Measurements from ENCODE around the gene WNK3.

WNK3 gene

GRCh38 chrX:54291758-54292157 lies 66.1 kb downstream of the WNK3 start:
- H3K9me3 Mint-ChIP-seq: no peaks in the 10 kb centered on the region
- no peak overlapping the region for H3K27ac Mint-ChIP-seq
- H3K4me1 Mint-ChIP-seq (ENCODE audit: low read depth): no peaks in the 10 kb centered on the region
- H3K36me3 Mint-ChIP-seq (ENCODE audit: low read depth): no peaks in the 10 kb centered on the region
- no peak overlapping the region for H3K4me3 Mint-ChIP-seq
- no peaks in the 10 kb centered on the region for H3K27me3 Mint-ChIP-seq

DNA sequence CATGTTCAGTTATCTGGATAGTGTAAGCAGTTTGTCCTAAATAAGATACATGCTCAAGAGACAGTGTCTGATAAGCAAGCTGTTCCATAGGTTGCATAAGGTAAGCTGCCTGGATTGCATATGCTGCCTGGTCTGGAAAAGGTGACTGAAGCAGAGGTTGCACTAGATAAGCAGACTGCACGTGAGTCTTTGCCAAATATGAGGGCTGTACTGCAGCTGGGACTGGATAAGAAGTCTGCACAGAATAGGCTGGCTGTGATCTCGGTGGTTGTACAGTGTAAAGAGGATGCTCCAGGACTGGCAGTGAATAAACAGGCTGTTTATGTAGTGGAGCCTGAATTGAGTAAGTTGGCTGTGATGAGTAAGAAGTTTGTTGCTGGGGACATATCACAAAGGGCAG lies 68.9 kb downstream of the WNK3 start:
- H3K9me3 Mint-ChIP-seq: no peaks in the 10 kb centered on the region
- no peaks in the 10 kb centered on the region for H3K27me3 Mint-ChIP-seq
- no peak overlapping the region for H3K4me3 Mint-ChIP-seq
- no peaks in the 10 kb centered on the region for H3K4me1 Mint-ChIP-seq (ENCODE audit: low read depth)
- H3K27ac Mint-ChIP-seq: no peak overlapping the region
- H3K36me3 Mint-ChIP-seq (ENCODE audit: low read depth): no peaks in the 10 kb centered on the region

- Mint-ChIP-seq H3K36me3 (ENCODE audit: low read depth) (no peaks in the 10 kb centered on the region), H3K4me1 (ENCODE audit: low read depth) (no peaks in the 10 kb centered on the region), H3K9me3 (no peaks in the 10 kb centered on the region)
Observed at GRCh38 chrX:54288277-54288676, 69.6 kb downstream of the WNK3 start.

DNA sequence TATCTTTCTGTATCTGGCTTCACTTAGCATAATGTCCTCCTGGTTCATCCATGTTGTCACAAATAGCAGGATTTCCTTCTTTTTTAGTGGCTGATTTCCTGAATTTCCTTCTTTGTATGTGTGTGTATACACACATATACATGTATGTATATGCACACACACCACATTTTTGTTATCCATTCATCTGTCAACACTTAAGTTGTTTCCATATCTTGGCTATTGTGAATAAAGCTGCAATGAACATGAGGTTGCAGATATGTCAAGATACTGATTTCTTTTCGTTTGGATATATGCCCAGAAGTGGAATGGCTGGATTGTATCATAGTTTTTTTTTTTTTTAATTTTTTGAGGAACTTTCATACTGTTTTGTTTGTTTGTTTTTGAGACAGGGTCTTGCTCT lies 76.2 kb downstream of the WNK3 start:
- H3K9me3 Mint-ChIP-seq: no peaks in the 10 kb centered on the region

More at GRCh38 chrX:54288277-54288676, 69.6 kb downstream of the WNK3 start:
- H3K4me3 Mint-ChIP-seq: no peak overlapping the region
- H3K27me3 Mint-ChIP-seq: no peaks in the 10 kb centered on the region
- no peak overlapping the region for H3K27ac Mint-ChIP-seq

GRCh38 chrX:54280466-54280865 lies 77.4 kb downstream of the WNK3 start:
- Mint-ChIP-seq H3K36me3 (ENCODE audit: low read depth) (no peaks in the 10 kb centered on the region), H3K9me3 (no peaks in the 10 kb centered on the region), H3K4me1 (ENCODE audit: low read depth) (no peaks in the 10 kb centered on the region), H3K27ac (no peak overlapping the region), H3K27me3 (no peaks in the 10 kb centered on the region), H3K4me3 (no peak overlapping the region)

More for the DNA sequence above, 76.2 kb downstream of the WNK3 start:
- H3K27me3 Mint-ChIP-seq: no peaks in the 10 kb centered on the region
- no peaks in the 10 kb centered on the region for H3K36me3 Mint-ChIP-seq (ENCODE audit: low read depth)
- no peak overlapping the region for H3K4me3 Mint-ChIP-seq
- H3K4me1 Mint-ChIP-seq (ENCODE audit: low read depth): no peaks in the 10 kb centered on the region
- H3K27ac Mint-ChIP-seq: no peak overlapping the region

- Mint-ChIP-seq H3K4me3 (no peak overlapping the region), H3K27me3 (no peaks in the 10 kb centered on the region), H3K9me3 (no peaks in the 10 kb centered on the region), H3K36me3 (ENCODE audit: low read depth) (no peaks in the 10 kb centered on the region), H3K4me1 (ENCODE audit: low read depth) (no peaks in the 10 kb centered on the region), H3K27ac (no peak overlapping the region)
Observed at GRCh38 chrX:54271664-54272063, 86.2 kb downstream of the WNK3 start.

- H3K4me3 Mint-ChIP-seq: no peak overlapping the region
- H3K27me3 Mint-ChIP-seq: no peaks in the 10 kb centered on the region
- H3K9me3 Mint-ChIP-seq: no peaks in the 10 kb centered on the region
- no peak overlapping the region for H3K27ac Mint-ChIP-seq
- H3K36me3 Mint-ChIP-seq (ENCODE audit: low read depth): no peaks in the 10 kb centered on the region
- H3K4me1 Mint-ChIP-seq (ENCODE audit: low read depth): no peaks in the 10 kb centered on the region
Observed at GRCh38 chrX:54248309-54248708, 109.5 kb downstream of the WNK3 start.

DNA sequence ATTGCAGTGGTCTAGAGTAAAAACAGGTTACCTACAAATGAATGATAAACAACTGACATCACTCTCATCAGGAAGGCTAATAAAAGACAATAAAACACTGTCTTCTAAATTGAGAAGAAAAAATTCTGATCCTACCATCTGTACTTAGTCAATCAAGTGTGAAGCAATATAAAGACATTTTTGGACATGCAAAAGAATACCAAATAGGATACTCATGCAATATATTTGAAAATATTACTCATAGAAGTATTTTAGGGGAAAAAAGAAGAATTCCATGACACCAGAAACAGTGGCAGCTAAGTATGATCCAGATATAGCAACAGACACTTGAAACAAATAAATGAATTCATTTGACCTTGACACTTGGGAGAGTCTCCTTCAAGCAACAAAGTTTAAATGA lies 111.0 kb downstream of the WNK3 start:
- Mint-ChIP-seq H3K4me3 (no peak overlapping the region), H3K4me1 (ENCODE audit: low read depth) (no peaks in the 10 kb centered on the region), H3K9me3 (no peaks in the 10 kb centered on the region), H3K36me3 (ENCODE audit: low read depth) (no peaks in the 10 kb centered on the region), H3K27ac (no peak overlapping the region), H3K27me3 (no peaks in the 10 kb centered on the region)

GRCh38 chrX:54238588-54238987 lies 119.3 kb downstream of the WNK3 start:
- no peaks in the 10 kb centered on the region for H3K4me1 Mint-ChIP-seq (ENCODE audit: low read depth)
- no peaks in the 10 kb centered on the region for H3K27me3 Mint-ChIP-seq
- no peak overlapping the region for H3K27ac Mint-ChIP-seq
- no peaks in the 10 kb centered on the region for H3K36me3 Mint-ChIP-seq (ENCODE audit: low read depth)
- H3K4me3 Mint-ChIP-seq: no peak overlapping the region
- no peaks in the 10 kb centered on the region for H3K9me3 Mint-ChIP-seq

DNA sequence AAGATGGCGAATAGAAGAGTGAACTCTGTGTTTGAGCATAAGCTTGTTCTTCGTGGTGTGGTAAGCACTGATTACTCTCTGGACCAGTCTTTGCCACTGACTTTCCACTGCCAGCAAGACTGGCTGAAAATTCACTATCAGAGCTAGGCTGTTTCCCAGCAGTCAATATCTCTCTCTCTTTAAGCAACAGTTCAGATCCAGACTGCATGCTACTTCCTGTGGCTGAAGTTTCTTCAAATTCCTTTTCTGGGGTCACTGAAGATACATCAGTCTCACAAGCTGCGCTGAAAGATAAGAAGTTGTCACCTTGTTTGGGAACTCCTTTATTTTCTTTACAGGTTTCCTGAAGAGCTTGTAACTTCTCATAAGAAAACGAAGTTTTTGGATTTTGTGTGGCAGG lies 120.8 kb downstream of the WNK3 start:
- Mint-ChIP-seq H3K9me3 (no peaks in the 10 kb centered on the region), H3K27ac (no peak overlapping the region), H3K36me3 (ENCODE audit: low read depth) (no peaks in the 10 kb centered on the region), H3K4me1 (ENCODE audit: low read depth) (no peaks in the 10 kb centered on the region), H3K4me3 (no peak overlapping the region), H3K27me3 (no peaks in the 10 kb centered on the region)

GRCh38 chrX:54230435-54231148 lies 127.3 kb downstream of the WNK3 start:
- no peaks in the 10 kb centered on the region for H3K27me3 Mint-ChIP-seq
- no peaks in the 10 kb centered on the region for H3K36me3 Mint-ChIP-seq (ENCODE audit: low read depth)
- no peak overlapping the region for H3K27ac Mint-ChIP-seq
- H3K4me3 Mint-ChIP-seq: no peak overlapping the region
- H3K4me1 Mint-ChIP-seq (ENCODE audit: low read depth): no peaks in the 10 kb centered on the region
- H3K9me3 Mint-ChIP-seq: no peaks in the 10 kb centered on the region

- H3K36me3 Mint-ChIP-seq (ENCODE audit: low read depth): no peaks in the 10 kb centered on the region
- H3K9me3 Mint-ChIP-seq: no peaks in the 10 kb centered on the region
- no peak overlapping the region for H3K4me3 Mint-ChIP-seq
- H3K27me3 Mint-ChIP-seq: no peaks in the 10 kb centered on the region
- H3K4me1 Mint-ChIP-seq (ENCODE audit: low read depth): no peaks in the 10 kb centered on the region
- H3K27ac Mint-ChIP-seq: no peak overlapping the region
Observed at GRCh38 chrX:54223581-54223980, 134.3 kb downstream of the WNK3 start.

DNA sequence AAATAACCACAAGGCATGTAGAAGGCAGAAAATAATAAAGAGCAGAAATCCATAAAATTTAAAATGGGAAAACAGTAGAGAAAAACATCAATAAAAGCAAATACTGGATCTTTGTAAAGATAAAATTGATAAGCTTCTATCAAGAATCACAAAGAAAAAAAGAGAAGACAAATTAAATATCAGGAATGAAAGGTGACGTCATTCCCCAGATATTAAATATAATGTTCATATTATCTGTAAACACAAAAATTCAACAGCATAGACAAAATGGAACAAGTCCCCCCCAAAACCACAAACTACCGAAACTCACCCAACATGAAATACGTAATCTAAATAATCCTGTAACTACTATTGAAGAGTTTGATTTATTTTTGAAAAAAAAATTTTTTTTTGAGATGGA lies 144.2 kb downstream of the WNK3 start:
- Mint-ChIP-seq H3K36me3 (ENCODE audit: low read depth) (no peaks in the 10 kb centered on the region), H3K27ac (no peak overlapping the region), H3K27me3 (no peaks in the 10 kb centered on the region), H3K4me1 (ENCODE audit: low read depth) (no peaks in the 10 kb centered on the region), H3K9me3 (no peaks in the 10 kb centered on the region), H3K4me3 (no peak overlapping the region)

DNA sequence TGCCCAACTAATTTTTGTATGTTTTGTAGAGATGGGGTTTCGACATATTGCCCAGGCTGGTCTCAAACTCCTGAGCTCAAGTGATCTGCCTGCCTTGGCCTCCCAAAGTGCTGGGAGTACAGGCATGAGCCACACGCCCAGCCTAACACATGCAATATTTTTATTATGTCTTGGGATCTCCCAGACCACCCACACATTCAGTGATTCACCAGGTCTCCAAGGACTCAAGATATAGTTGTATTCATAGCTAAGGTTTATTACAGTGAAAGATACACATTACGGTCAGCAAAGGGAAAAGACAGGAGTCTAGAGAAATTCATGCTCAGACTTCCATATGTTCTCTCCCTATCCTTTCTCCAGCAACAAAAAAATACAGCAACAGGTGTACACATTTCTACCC lies 149.3 kb downstream of the WNK3 start:
- Mint-ChIP-seq H3K36me3 (ENCODE audit: low read depth) (no peaks in the 10 kb centered on the region), H3K9me3 (no peaks in the 10 kb centered on the region), H3K4me3 (no peak overlapping the region)

DNA sequence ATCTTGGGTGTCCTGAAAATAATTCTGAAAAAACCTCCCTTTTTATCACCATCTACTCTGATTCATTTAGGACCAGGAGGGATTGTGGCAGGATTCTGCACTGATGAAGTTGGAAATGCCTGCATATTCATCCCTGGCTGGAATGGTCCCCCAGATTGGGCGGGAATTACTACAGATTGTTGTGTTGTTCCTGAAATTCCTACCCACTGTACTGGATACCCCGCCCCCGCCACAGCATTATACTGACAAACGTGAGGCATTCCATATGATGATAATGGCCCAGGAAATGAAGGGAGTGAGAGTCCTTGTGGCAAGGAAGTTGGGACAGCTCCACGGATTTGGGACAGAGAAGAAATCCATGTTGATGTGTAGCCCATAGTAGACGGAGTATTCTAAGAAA lies 159.6 kb downstream of the WNK3 start:
- Mint-ChIP-seq H3K9me3 (no peaks in the 10 kb centered on the region), H3K4me3 (no peak overlapping the region), H3K27me3 (peaks cover 7% of the 10 kb centered on the region), H3K36me3 (ENCODE audit: low read depth) (no peaks in the 10 kb centered on the region), H3K27ac (no peak overlapping the region), H3K4me1 (ENCODE audit: low read depth) (no peaks in the 10 kb centered on the region)

More for the DNA sequence above, 149.3 kb downstream of the WNK3 start:
- Mint-ChIP-seq H3K27me3 (peaks cover 10% of the 10 kb centered on the region), H3K27ac (no peak overlapping the region), H3K4me1 (ENCODE audit: low read depth) (no peaks in the 10 kb centered on the region)

GRCh38 chrX:54194982-54195588 lies 162.8 kb downstream of the WNK3 start:
- H3K36me3 Mint-ChIP-seq (ENCODE audit: low read depth): peaks cover 3% of the 10 kb centered on the region
- no peak overlapping the region for H3K27ac Mint-ChIP-seq
- peaks cover 4% of the 10 kb centered on the region for H3K27me3 Mint-ChIP-seq
- no peak overlapping the region for H3K4me3 Mint-ChIP-seq
- H3K9me3 Mint-ChIP-seq: no peaks in the 10 kb centered on the region
- no peaks in the 10 kb centered on the region for H3K4me1 Mint-ChIP-seq (ENCODE audit: low read depth)

All from stimulated activated naive CD8-positive, alpha-beta T cell treated with anti-CD3 and anti-CD28 coated beads, Interleukin-15, Interleukin-2, amounts not matched to agents 100 ng/mL and 50 ng/mL, for 24 hours (primary cell).